C4-2B (cell line): ENCODE measurements around the gene EVI5L.

Experiments
- H3K27ac ChIP-seq: fragments of 450-650 bp; 2 replicates; pipeline ENCODE4 v1.5.1; 2017
- CTCF ChIP-seq: fragments of 450-650 bp; conservative IDR thresholded peaks from 2 replicates; pipeline ENCODE4 v1.5.1; 2017; ENCODE audit warnings: mild to moderate bottlenecking
- ZFX ChIP-seq: fragments of 450-650 bp; IDR thresholded peaks from 2 replicates; pipeline ENCODE4 v1.6.1; 2017

EVI5L gene

DNA sequence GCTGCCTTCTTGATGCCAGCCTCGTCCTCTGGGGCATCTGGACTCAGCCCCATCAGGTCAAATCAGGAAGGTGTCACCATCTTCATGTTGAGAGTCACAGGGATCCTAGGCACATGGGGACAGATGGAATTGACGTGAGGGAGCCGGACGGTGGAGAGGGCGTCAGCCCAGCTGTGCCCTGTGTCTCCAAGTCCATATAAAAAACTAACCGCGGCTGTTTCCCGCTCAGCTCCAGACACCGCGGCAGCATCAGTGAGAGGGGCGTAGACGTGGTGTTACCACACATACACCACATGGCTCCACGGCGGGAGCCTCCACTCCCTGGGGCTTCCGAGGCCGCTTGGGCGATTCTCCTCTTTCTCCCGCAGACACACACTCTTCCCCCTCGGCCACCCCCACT, 49.8 kb downstream of the EVI5L start:
- TF ChIP-seq ZFX (no peak), CTCF (no peak)
- H3K27ac ChIP-seq = no peak overlapping the region

- H3K27ac ChIP-seq = no peak overlapping the region
- TF ChIP-seq CTCF (no peak), ZFX (no peak)
Measured at GRCh38 chr19:7881910-7882309, 51.9 kb downstream of the EVI5L start.

- no peak for TF ChIP-seq ZFX
- no peak for TF ChIP-seq CTCF
- H3K27ac ChIP-seq = no peak overlapping the region
Measured at GRCh38 chr19:7883105-7883504, 53.1 kb downstream of the EVI5L start.

GRCh38 chr19:7883796-7884570, 54.0 kb downstream of the EVI5L start:
- no peak overlapping the region for H3K27ac ChIP-seq
- no peak for TF ChIP-seq CTCF
- no peak for TF ChIP-seq ZFX

- TF ChIP-seq ZFX = no peak
- no peak for TF ChIP-seq CTCF
- no peak overlapping the region for H3K27ac ChIP-seq
Measured at GRCh38 chr19:7885818-7886217, 55.8 kb downstream of the EVI5L start.

GRCh38 chr19:7887408-7888144, 57.6 kb downstream of the EVI5L start:
- no peak for TF ChIP-seq CTCF
- no peak for TF ChIP-seq ZFX
- peak overlapping the region; percentile 71 for H3K27ac ChIP-seq

GRCh38 chr19:7888145-7888825, 58.3 kb downstream of the EVI5L start, which contains the start of gene LRRC8E:
Gene LRRC8E (plus strand): TSS chr19:7888510. CDS start chr19:7895604, 7,094 bp downstream.
- peak within 1 kb of the TSS; percentile 71 for H3K27ac ChIP-seq
- TF ChIP-seq CTCF = no peak
- peak; percentile 79; the same call in 1 of the 2 replicates for TF ChIP-seq ZFX
